Measurements from ENCODE around the gene DIAPH3. TPM values are rescaled to one million over a fixed set of nuclear protein-coding genes. Genes with fewer than 3 reads are reported as not detected.

Gene DIAPH3
- total and polyA plus RNA-seq, 4 donors, result 4.0 to 7.5 (median 5.6) TPM

- no peak for DNase-seq (ENCODE audit: low read depth in 4 of 6, low spot score in 6 of 6)
- H3K4me3 ChIP-seq (ENCODE audit: low read depth, low read length), result no peak overlapping the region
- 100% methylated on average over 1 of the region's 1 CpG for WGBS (ENCODE audit: insufficient coverage)
- no peaks in the 10 kb centered on the region for H3K9me3 ChIP-seq (ENCODE audit: control insufficient read depth, insufficient read depth, low read length)
- H3K27me3 ChIP-seq (ENCODE audit: control insufficient read depth, insufficient read depth, low read length), result no peaks in the 10 kb centered on the region
- no peaks in the 10 kb centered on the region for H3K36me3 ChIP-seq (ENCODE audit: control insufficient read depth, insufficient read depth, low read length)
- H3K4me1 ChIP-seq (ENCODE audit: control insufficient read depth, insufficient read depth, low read length), result no peaks in the 10 kb centered on the region
- H3K27ac ChIP-seq (ENCODE audit: low read depth, low read length), result no peak overlapping the region
These were observed 472.7 kb downstream of the DIAPH3 start for GRCh38 chr13:59690857-59691500.

GRCh38 chr13:59689057-59689456, 474.7 kb downstream of the DIAPH3 start:
- Histone ChIP-seq H3K27me3 (ENCODE audit: control insufficient read depth, insufficient read depth, low read length) (no peaks in the 10 kb centered on the region), H3K4me1 (ENCODE audit: control insufficient read depth, insufficient read depth, low read length) (no peaks in the 10 kb centered on the region), H3K9me3 (ENCODE audit: control insufficient read depth, insufficient read depth, low read length) (no peaks in the 10 kb centered on the region), H3K36me3 (ENCODE audit: control insufficient read depth, insufficient read depth, low read length) (no peaks in the 10 kb centered on the region), H3K4me3 (ENCODE audit: low read depth, low read length) (no peak overlapping the region), H3K27ac (ENCODE audit: low read depth, low read length) (no peak overlapping the region)
- no CpG with 5 or more reads among the region's 4 CpGs for WGBS (ENCODE audit: insufficient coverage)
- no peak for DNase-seq (ENCODE audit: low read depth in 4 of 6, low spot score in 6 of 6)

GRCh38 chr13:59686798-59687394, 476.8 kb downstream of the DIAPH3 start:
- Histone ChIP-seq H3K27me3 (ENCODE audit: control insufficient read depth, insufficient read depth, low read length) (no peaks in the 10 kb centered on the region), H3K27ac (ENCODE audit: low read depth, low read length) (no peak overlapping the region), H3K4me3 (ENCODE audit: low read depth, low read length) (no peak overlapping the region), H3K9me3 (ENCODE audit: control insufficient read depth, insufficient read depth, low read length) (no peaks in the 10 kb centered on the region), H3K4me1 (ENCODE audit: control insufficient read depth, insufficient read depth, low read length) (no peaks in the 10 kb centered on the region), H3K36me3 (ENCODE audit: control insufficient read depth, insufficient read depth, low read length) (no peaks in the 10 kb centered on the region)
- peak in 1 of 6 donors; percentile 56 for DNase-seq (ENCODE audit: low read depth in 4 of 6, low spot score in 6 of 6)
- WGBS (ENCODE audit: insufficient coverage), result 71% methylated on average over 1 of the region's 2 CpGs

GRCh38 chr13:59684105-59684504, 479.6 kb downstream of the DIAPH3 start:
- no peaks in the 10 kb centered on the region for H3K4me1 ChIP-seq (ENCODE audit: control insufficient read depth, insufficient read depth, low read length)
- no peak overlapping the region for H3K4me3 ChIP-seq (ENCODE audit: low read depth, low read length)
- no peaks in the 10 kb centered on the region for H3K27me3 ChIP-seq (ENCODE audit: control insufficient read depth, insufficient read depth, low read length)
- H3K27ac ChIP-seq (ENCODE audit: low read depth, low read length), result no peak overlapping the region
- no peaks in the 10 kb centered on the region for H3K9me3 ChIP-seq (ENCODE audit: control insufficient read depth, insufficient read depth, low read length)
- no peak for DNase-seq (ENCODE audit: low read depth in 4 of 6, low spot score in 6 of 6)
- 70% methylated on average over 5 of the region's 5 CpGs for WGBS (ENCODE audit: insufficient coverage)
- no peaks in the 10 kb centered on the region for H3K36me3 ChIP-seq (ENCODE audit: control insufficient read depth, insufficient read depth, low read length)

- DNase-seq (ENCODE audit: low read depth in 4 of 6, low spot score in 6 of 6), result no peak
- Histone ChIP-seq H3K9me3 (ENCODE audit: control insufficient read depth, insufficient read depth, low read length) (no peaks in the 10 kb centered on the region), H3K4me1 (ENCODE audit: control insufficient read depth, insufficient read depth, low read length) (no peaks in the 10 kb centered on the region), H3K4me3 (ENCODE audit: low read depth, low read length) (no peak overlapping the region), H3K27me3 (ENCODE audit: control insufficient read depth, insufficient read depth, low read length) (no peaks in the 10 kb centered on the region), H3K36me3 (ENCODE audit: control insufficient read depth, insufficient read depth, low read length) (no peaks in the 10 kb centered on the region), H3K27ac (ENCODE audit: low read depth, low read length) (no peak overlapping the region)
- no CpG with 5 or more reads among the region's 1 CpG for WGBS (ENCODE audit: insufficient coverage)
These were observed 482.0 kb downstream of the DIAPH3 start for GRCh38 chr13:59681636-59682311.

GRCh38 chr13:59680429-59681024, 483.2 kb downstream of the DIAPH3 start:
- Histone ChIP-seq H3K4me3 (ENCODE audit: low read depth, low read length) (no peak overlapping the region), H3K4me1 (ENCODE audit: control insufficient read depth, insufficient read depth, low read length) (no peaks in the 10 kb centered on the region), H3K9me3 (ENCODE audit: control insufficient read depth, insufficient read depth, low read length) (no peaks in the 10 kb centered on the region), H3K27ac (ENCODE audit: low read depth, low read length) (no peak overlapping the region), H3K36me3 (ENCODE audit: control insufficient read depth, insufficient read depth, low read length) (no peaks in the 10 kb centered on the region), H3K27me3 (ENCODE audit: control insufficient read depth, insufficient read depth, low read length) (no peaks in the 10 kb centered on the region)
- 74% methylated on average over 3 of the region's 7 CpGs for WGBS (ENCODE audit: insufficient coverage)
- peak in 2 of 6 donors; percentile 26 to 64 for DNase-seq (ENCODE audit: low read depth in 4 of 6, low spot score in 6 of 6)

- Histone ChIP-seq H3K27me3 (ENCODE audit: control insufficient read depth, insufficient read depth, low read length) (no peaks in the 10 kb centered on the region), H3K27ac (ENCODE audit: low read depth, low read length) (no peak overlapping the region), H3K36me3 (ENCODE audit: control insufficient read depth, insufficient read depth, low read length) (no peaks in the 10 kb centered on the region), H3K4me1 (ENCODE audit: control insufficient read depth, insufficient read depth, low read length) (no peaks in the 10 kb centered on the region), H3K9me3 (ENCODE audit: control insufficient read depth, insufficient read depth, low read length) (no peaks in the 10 kb centered on the region), H3K4me3 (ENCODE audit: low read depth, low read length) (no peak overlapping the region)
- DNase-seq (ENCODE audit: low read depth in 4 of 6, low spot score in 6 of 6), result peak in 3 of 6 donors; percentile 15 to 65 (median 64)
- no CpG with 5 or more reads among the region's 1 CpG for WGBS (ENCODE audit: insufficient coverage)
These were observed 484.5 kb downstream of the DIAPH3 start for GRCh38 chr13:59679254-59679653.

- Histone ChIP-seq H3K4me3 (ENCODE audit: low read depth, low read length) (no peak overlapping the region), H3K4me1 (ENCODE audit: control insufficient read depth, insufficient read depth, low read length) (no peaks in the 10 kb centered on the region), H3K27ac (ENCODE audit: low read depth, low read length) (no peak overlapping the region), H3K36me3 (ENCODE audit: control insufficient read depth, insufficient read depth, low read length) (no peaks in the 10 kb centered on the region), H3K27me3 (ENCODE audit: control insufficient read depth, insufficient read depth, low read length) (no peaks in the 10 kb centered on the region), H3K9me3 (ENCODE audit: control insufficient read depth, insufficient read depth, low read length) (no peaks in the 10 kb centered on the region)
- DNase-seq (ENCODE audit: low read depth in 4 of 6, low spot score in 6 of 6), result peak in 5 of 6 donors; percentile 26 to 88 (median 33)
- WGBS (ENCODE audit: insufficient coverage), result no CpG with 5 or more reads among the region's 6 CpGs
These were observed 485.5 kb downstream of the DIAPH3 start for GRCh38 chr13:59677966-59678814.

- H3K4me3 ChIP-seq (ENCODE audit: low read depth, low read length), result no peak overlapping the region
- H3K27ac ChIP-seq (ENCODE audit: low read depth, low read length), result no peak overlapping the region
- DNase-seq (ENCODE audit: low read depth in 4 of 6, low spot score in 6 of 6), result no peak
- no peaks in the 10 kb centered on the region for H3K9me3 ChIP-seq (ENCODE audit: control insufficient read depth, insufficient read depth, low read length)
- no peaks in the 10 kb centered on the region for H3K27me3 ChIP-seq (ENCODE audit: control insufficient read depth, insufficient read depth, low read length)
- no peaks in the 10 kb centered on the region for H3K36me3 ChIP-seq (ENCODE audit: control insufficient read depth, insufficient read depth, low read length)
- H3K4me1 ChIP-seq (ENCODE audit: control insufficient read depth, insufficient read depth, low read length), result no peaks in the 10 kb centered on the region
These were observed 486.3 kb downstream of the DIAPH3 start for GRCh38 chr13:59677430-59677829.
